ENCODE data around the gene LRRC8D.
"Not testable (repeated sequence)": the region's sequence is repeated elsewhere in the genome, so short reads cannot be mapped to it uniquely, and the experiment has no call there.

LRRC8D gene

DNA sequence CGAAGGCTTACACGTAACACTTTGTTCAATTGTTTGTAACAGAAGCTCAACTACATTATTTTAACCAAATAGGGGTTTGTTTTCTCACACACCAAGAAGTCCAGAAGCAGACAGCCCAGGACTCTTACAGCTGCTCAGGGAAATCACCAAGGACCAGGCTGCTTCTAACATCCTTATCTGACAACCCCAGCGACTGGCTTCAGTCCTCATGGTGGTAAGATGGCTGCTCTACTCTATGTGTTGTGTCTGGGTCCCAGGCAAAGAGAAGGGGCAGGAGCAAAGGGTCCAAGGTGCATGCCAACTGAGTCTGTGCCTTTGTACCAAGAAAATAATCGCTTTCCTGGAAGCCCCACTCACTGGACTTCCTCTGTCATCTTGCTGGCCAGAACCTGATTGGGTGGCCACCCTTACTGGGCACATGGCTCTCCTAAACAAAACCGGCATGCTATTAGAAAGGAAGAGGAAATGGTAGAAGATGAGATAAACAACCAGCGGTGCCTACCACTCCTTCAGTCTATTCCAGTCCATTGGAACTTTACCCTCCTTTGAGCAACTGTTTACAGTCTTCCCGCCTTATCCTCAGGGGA, 34.1 kb upstream of the LRRC8D start:
- H3K27ac ChIP-seq, result no peak overlapping the region
- TF ChIP-seq, protein P1, sequence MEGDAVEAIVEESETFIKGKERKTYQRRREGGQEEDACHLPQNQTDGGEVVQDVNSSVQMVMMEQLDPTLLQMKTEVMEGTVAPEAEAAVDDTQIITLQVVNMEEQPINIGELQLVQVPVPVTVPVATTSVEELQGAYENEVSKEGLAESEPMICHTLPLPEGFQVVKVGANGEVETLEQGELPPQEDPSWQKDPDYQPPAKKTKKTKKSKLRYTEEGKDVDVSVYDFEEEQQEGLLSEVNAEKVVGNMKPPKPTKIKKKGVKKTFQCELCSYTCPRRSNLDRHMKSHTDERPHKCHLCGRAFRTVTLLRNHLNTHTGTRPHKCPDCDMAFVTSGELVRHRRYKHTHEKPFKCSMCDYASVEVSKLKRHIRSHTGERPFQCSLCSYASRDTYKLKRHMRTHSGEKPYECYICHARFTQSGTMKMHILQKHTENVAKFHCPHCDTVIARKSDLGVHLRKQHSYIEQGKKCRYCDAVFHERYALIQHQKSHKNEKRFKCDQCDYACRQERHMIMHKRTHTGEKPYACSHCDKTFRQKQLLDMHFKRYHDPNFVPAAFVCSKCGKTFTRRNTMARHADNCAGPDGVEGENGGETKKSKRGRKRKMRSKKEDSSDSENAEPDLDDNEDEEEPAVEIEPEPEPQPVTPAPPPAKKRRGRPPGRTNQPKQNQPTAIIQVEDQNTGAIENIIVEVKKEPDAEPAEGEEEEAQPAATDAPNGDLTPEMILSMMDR (conservative IDR thresholded peaks at IDR 0.05), result no peak
- no peak for TF ChIP-seq ZFX (IDR thresholded peaks at IDR 0.05)

DNA sequence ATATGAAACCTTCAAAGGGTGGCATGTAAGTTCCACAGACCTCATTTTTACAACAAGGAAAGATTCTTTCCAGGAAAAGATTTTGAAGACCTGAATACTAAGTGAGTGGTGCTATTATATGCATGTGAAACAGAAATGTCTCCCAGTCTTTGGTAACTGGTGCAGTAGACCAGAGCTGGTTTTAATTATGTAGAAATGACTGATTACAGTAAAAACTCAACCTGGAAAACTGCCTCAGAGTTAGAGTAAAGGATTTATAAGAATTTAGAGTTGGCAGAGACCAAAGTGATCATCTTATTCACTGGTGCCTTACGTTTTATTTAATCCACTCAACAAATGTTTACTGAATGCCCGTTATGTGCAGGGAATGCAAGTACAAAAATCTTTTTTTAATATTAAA, 30.2 kb upstream of the LRRC8D start:
- TF ChIP-seq ZFX (IDR thresholded peaks at IDR 0.05), result no peak
- TF ChIP-seq, protein P1 (conservative IDR thresholded peaks at IDR 0.05), result no peak
- H3K27ac ChIP-seq, result no peak overlapping the region

DNA sequence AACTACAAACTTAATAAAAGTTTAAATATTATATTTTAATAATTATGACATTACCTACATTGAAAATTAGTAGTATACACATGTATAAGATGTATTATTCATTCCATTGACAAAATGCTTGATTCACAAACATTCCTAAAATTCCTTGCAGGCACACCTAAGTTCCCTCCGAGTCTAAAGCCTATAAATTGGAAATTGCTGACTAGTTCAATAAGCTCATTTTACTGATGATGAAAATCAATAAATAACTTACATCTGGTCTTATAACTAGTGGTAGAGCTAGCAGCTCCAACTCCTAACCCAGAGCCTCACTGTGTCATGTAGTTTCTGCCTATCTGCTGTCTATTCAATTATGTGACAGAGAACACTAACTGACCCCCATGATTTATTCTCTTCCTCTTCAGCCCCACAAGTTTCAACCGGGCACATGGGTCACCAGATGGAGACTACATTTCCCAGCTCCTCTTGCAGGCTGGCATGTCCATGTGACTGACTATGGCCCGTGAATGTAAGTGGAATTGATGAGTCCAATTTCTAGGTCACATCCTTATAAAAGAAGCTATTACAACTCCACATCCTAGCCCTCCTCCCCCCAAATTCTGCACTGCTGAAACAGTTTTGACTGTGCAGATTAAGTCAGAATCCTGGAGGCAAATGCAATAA, 29.6 kb upstream of the LRRC8D start:
- no peak for TF ChIP-seq ZFX (IDR thresholded peaks at IDR 0.05)
- TF ChIP-seq, protein P1 (conservative IDR thresholded peaks at IDR 0.05), result no peak
- H3K27ac ChIP-seq, result no peak overlapping the region

DNA sequence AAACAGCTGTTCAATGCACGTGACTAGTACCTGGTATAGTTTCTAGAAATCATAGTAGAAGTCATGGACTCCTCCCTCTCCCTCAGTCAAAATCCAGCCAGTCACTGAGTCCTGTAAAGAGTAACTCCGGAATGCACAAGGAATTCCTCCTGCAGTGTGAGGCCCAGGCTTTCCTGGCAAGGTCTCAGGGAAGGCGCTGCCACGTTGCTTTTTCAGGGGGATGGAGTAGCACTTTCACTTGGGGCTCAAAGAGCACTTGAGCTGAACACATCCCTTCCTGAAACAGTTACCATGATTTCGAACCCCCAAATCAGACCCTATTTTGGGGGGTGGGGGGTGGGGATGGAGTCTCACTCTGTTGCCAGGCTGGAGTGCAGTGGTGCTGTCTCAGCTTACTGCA, 26.4 kb upstream of the LRRC8D start:
- TF ChIP-seq ZFX (IDR thresholded peaks at IDR 0.05), result no peak
- TF ChIP-seq, protein P1 (conservative IDR thresholded peaks at IDR 0.05), result no peak

DNA sequence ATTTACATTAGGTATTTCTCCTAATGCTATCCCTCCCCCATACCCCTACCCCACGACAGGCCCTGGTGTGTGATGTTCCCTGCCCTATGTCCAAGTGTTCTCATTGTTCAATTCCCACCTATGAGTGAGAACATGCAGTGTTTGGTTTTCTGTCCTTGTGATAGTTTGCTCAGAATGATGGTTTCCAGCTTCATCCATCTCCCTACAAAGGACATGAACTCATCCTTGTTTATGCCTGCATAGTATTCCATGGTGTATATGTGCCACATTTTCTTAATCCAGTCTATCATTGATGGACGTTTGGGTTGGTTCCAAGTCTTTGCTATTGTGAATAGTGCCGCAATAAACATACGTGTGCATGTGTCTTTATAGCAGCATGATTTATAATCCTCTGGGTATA, 25.3 kb upstream of the LRRC8D start:
- not testable (repeated sequence) for H3K27ac ChIP-seq

More for the DNA sequence above, 26.4 kb upstream of the LRRC8D start:
- no peak overlapping the region for H3K27ac ChIP-seq

DNA sequence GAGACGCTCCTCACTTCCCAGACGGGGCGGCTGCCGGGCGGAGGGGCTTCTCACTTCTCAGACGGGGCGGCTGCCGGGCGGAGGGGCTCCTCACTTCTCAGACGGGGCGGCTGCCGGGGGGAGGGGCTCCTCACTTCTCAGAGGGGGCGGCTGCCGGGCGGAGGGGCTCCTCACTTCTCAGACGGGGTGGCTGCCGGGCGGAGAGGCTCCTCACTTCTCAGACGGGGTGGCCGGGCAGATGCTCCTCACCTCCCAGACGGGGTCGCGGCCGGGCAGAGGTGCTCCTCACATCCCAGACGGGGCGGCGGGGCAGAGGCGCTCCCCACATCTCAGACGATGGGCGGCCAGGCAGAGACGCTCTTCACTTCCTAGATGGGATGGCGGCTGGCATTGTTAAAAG, 23.0 kb upstream of the LRRC8D start:
- not testable (repeated sequence) for H3K27ac ChIP-seq

DNA sequence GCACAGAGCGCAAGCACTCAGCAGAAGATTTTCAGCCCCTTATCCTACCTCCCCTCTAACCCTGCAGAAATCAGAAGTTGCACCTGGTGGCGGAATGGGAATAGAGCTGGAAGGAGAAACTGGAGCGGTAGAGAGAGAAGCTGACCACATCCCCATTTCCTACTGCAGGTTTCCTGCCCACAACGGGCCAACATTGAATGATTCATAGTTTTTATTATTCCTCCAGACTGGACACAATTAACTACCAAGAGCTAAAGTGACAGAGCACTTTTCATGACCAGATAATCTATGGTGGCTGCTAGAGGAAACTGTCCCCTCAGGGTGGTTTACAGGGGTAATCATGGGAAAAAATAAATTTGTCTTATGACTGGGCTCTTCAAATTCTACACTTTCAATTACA, 21.3 kb upstream of the LRRC8D start:
- no peak overlapping the region for H3K27ac ChIP-seq
- TF ChIP-seq ZFX (IDR thresholded peaks at IDR 0.05), result no peak
- TF ChIP-seq, protein P1 (conservative IDR thresholded peaks at IDR 0.05), result no peak

DNA sequence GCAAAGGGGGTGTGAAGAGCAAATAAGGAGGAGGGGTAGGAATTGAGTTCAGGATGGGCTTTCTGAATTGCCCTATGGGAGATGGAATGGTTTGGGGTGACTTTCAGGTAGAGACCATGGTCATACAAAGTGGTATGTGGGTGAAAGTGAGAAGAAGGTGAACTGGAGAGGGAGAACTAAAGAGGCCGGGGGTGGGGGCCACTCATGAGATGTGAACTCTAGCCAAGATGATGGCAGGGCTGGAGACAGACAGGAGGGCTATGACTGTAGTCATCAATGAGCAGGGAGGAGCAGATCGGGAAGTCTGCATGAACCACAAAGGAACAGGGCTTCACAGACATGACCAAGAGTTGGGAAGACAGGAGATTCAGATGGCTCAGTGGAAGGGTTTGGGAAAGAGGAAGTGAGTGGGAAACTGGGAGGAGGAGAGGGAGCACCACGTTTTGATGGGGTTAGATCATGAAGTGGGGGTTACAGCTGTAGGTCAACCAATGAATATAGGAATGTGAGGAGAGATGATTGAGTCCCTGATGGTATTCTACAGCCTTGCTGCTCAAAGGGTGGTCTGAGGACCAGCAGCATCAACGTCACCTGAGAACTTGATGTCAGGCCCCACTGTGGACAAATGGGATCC, 20.7 kb upstream of the LRRC8D start:
- TF ChIP-seq, protein P1 (conservative IDR thresholded peaks at IDR 0.05), result no peak
- TF ChIP-seq ZFX (IDR thresholded peaks at IDR 0.05), result no peak
- no peak overlapping the region for H3K27ac ChIP-seq
